CD4-positive, alpha-beta T cell treated with Interleukin-15 for 4 hours (primary cell): Measurements from ENCODE around the gene SLC4A8.

ENCODE experiments used
- DNase-seq: peaks from one replicate; pipeline ENCODE4 v3.0.0-alpha.2; 2020; ENCODE audit warnings: low spot score

The SLC4A8 gene

DNA sequence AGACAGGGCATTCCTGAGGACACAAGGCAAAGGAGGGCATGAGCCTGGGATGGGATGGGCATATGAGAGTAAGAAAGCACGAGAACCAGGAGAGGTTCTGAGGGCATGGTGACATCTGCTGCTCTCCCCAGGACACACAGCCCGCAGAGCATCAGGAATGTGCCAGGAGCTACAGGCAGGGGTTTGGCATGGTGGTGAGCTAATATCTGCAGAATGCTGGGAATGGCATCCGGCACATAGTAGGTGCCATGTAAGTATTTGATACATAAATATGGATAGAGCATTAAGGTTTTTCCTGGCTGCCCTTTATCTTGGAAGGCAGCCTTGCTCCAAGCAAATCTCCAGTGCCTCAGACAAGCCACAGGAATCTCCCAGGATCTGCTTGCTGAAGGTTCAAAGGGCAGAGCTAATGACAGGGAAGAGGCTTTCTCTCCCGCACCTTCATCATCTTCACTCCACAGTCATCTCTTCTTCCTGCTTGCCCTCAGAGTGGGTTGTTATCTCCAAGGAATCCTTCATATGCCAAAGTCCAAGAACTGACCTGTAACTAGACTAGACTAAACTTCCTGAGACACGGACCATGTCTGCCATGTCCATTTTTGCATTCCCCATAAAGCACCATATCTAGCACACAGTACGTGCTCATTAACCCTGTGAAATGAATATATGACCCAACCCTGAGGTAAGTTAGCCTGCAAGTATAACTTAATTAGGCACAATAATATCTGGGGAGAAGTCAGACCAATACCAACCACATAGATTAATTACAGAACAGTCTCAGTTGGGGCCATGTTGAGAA, 104.4 kb downstream of the SLC4A8 start:
- DNase-seq: no peak

DNA sequence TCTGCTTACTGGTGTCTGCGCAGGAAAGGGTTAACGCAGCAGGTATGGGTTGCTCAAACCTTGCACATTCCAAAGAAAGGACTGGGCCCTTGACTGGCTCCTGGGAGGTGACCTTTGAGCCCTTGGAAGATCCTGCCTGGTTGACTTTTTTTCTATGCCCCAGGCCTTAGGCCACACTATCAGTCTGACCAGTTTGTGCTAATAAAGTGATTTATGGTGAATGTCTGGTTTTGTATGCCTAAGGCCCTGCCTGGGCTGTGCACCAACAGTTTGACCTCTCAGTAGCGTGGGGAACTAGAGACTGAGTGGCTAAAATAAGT, 105.0 kb downstream of the SLC4A8 start:
- DNase-seq: no peak

DNA sequence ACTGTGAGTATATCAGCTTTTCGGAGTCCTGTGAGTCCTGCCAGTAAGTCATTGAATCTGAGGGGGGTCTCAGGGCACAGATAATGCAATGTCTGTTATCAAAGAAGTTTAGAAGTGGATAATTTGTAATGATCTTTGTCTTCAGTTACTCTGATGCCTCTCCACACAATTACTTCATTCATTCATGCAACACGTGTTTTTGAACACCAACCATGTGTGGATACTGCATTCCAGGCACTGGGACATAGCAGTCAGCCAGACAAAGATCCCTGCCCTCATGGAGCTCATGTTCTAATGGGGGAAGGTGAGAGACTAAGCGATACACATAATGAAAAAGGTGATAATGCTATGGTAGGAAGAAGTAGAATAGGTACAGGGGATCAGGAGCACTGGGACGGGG, 105.6 kb downstream of the SLC4A8 start:
- DNase-seq: no peak

DNA sequence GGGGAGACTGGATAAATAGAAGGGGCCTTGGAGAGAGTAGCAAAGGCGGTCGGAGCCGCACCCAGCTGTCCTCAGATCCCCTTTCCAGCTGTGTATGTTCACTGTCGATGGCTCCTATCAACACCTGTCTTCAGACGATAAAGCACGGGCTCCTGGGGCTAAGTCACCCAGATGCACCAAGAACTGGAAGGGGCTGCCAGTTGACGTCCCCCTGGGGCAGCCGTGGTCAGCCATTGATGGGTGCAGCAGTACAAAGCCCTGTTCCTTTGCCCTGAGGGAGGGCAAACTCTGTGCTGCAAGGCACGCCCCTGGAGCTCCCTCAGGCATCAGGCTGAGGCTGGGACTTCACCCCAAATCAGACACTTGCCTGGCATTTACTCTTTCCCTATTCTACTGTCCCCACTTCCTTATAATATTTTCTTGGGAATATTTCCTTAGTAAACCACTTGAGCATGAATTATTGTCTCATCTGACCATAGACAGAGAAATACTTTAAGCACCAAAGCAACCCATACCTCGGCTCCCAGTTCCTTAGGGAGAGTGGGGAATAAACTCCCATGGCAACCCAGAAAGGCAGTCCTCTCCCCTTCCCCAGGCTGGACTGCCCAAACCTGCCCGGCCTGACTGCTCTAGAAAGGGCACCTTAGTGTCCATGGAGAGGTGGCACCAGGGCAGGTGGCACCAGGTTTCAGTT, 106.8 kb downstream of the SLC4A8 start:
- no peak for DNase-seq

DNA sequence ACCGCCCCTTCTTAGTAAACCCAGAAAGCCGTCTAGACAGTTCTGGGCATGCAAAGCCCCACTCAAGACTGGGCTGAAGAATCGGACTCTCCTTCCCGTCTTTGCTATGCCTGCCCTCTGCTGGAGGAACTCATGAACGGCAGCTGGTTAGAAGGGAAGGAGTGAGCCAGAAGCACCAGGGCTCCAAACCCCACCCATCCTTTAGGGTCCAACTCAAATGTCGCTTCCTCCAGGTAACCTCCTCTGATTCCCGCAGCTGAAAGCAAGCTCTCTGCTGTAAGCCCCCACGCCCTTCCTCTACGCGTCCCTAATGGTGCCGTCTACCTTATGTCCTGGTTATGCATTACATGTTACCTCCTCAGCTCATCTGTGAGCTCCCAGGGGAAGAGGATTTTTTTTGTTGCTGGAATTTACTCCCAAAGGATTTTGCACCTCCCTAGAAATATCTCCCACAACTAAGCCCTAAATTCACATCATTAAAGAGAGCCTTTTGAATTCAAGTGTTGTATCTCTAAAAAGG, 107.4 kb downstream of the SLC4A8 start:
- peak; percentile 79 for DNase-seq

DNA sequence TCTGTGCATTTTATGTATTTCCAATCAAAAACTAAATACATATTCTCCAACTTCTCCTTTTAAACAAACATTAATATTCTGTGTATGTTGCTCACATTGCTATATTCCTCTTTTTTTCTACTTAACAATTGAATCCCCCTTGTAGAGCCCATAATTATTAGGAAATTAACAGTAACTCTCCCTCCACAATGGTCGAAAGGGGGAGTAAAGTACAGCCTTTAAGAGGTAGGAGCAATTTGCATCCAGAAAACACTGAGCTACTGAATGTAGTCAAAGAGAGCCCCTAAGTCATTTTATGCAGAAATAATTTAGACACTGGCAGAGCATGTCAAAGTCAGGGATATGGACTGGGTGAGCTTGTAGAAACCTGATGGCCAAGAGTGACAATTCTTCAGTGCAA, 109.2 kb downstream of the SLC4A8 start:
- no peak for DNase-seq

DNA sequence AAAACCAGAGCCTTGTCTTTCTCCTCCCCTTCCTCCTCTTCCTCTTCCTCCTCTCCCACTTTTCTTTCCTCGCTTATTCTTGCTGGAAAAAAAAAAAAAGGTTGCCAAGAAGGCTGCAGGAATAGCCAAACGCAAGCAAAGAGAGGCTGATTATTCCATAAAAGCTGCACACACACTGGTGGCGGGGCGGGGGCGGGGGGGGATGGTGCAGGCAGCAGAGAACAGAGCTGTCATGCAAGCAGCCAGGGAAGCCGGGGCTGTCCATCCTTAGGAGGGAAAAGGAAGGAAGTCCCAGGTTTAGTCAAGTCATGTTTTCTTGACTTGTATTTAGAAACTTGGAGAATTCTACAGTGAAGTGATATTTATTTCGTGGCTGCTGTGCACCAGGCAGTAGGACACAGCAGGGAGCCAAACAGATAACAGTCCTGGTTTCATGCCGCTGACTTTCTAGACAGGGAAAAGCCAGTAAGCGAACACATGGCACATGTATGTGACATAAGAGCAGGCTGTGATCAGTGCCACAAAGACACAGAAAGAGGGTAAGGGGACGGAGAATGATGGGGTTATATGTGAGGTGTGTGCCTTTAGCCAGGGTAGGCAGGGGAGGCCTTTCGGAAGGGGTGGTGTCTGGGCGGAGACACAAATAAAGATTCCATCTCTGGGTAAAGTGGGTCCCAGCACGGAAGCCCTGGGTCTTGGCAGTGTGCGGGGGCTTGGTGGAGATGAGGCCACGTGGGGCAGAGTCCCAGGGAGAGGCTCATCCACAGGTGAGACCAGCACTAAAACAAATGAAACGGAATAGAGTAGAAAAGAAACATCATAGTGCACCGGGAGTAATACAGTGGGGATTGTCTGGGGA, 109.8 kb downstream of the SLC4A8 start:
- DNase-seq: no peak

DNA sequence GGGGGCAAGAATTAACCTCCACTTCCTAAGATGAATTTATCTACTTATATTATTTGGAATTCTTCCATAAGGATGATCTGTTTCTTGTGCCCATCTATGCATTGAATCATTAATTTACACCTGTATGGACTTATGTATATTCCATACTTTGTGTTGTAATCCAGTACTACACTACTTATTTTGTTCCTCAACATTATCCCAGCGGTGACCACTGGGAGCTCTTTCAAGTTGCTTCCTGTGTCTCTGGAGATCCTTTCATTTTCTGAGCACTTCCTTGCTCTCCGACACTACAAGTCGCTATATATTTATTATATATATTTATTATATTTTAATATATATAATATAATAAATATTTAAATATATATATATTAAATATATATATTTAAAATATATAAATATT, 111.5 kb downstream of the SLC4A8 start:
- no peak for DNase-seq

DNA sequence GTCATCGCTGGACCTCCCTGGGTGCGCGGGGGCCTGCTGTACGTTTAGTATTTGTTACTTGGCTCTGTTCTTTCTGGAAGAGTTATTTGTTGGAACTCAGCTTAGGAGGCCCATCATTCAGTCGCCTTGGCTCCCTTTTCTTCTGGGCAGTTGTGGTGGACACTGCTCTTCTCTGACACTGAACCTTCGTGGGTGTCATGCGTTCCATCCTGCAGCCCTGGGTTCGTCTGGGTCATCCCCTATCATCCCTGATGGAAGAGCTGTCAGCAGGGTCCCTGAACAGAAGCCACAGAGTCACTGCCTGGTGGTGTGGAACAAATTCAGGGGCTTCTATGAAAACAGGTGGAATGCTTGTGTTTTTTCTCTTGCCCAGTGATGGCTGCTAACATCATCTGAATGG, 113.5 kb downstream of the SLC4A8 start:
- no peak for DNase-seq

DNA sequence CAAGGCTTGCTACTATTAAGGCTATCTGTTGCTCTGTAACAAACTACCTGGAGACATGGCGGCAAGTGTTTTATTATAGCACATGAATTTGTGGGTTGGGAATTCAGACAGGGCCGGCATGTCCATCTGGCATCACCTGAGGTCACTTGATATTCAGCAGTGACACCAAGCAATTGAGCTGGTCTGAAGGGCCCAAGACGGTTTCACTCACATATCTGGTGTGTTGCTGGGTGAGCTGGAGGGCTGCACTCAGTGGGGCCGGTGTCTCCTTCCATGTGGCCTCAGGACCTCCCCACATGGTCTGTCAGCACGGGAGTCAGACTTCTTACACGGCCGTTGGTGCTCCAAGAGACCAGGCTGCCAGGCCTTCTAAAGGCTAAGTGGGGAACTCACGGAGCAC, 114.0 kb downstream of the SLC4A8 start:
- DNase-seq: no peak

DNA sequence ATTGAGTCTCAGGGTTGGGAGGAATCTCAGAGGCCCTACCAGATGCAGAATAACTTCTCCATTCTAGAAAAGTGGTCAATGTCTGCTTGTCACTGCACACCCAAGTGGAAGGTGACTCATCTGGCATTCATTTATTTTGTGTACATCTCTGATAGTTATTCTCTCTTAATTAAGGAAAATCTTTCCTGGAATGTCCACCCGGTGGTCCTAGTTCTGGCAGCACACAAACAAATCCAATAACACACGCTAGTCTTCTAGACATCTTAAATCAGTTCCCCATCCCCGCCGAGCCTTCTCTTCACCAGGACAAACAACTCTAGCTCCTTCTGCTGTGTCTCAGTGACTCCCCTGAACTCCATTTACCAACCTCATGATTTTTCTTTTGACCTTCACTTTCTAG, 116.4 kb downstream of the SLC4A8 start:
- no peak for DNase-seq

DNA sequence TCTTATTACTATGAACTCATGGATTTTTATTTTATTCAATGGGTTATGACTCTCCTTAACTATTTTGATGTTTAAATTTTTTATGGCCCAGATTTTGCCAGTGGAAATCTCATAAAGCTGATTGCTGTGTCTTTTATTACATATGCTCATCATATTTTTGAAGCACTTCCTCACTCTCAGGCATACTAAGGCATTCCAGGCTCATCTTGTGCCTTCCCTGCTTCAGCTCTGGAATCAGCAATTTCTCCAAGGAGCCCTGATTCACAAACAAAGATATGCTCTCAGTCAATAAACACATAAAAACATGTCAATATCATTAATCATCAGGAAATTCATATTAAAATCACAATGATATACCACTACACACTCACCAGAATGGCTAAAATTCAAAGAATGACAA, 121.5 kb downstream of the SLC4A8 start:
- DNase-seq: no peak

DNA sequence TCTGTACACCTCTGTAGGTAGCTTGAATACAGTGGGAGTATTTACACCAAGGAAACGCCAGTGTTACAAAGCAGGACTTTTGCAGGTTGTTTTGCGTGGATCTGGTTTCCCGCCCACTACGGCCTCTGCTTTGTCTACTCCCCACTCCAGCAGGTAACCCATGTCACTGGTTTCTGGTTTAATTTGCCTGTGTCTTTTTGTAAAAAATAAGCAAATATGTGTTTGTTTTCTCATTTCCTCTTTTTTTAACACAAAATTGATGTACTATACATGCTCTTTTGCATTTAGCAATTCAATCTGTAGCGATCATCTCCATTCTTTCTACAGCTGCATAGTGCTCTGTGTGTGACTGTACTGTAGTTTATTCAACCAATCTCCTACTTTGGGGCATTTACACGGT, 123.0 kb downstream of the SLC4A8 start:
- no peak for DNase-seq

DNA sequence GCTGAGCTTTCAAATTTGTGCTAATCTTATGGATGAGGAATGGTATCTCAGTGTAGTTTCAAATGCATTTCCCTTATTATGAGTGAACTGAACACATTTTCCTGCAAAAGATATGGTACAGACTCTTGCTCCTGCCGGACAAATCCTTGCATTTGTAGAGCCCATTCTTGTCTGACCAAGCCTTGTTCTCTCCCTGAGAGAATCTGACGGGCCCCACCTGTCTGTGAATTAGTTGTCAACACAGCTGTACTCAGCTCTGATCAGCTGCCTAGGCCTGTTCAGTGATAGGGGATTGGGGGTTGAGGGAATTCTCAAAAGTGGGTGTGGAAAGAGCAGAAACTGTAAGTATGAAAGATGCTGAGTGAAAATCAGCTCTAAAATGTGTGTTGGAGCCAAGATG, 123.6 kb downstream of the SLC4A8 start:
- DNase-seq: no peak

DNA sequence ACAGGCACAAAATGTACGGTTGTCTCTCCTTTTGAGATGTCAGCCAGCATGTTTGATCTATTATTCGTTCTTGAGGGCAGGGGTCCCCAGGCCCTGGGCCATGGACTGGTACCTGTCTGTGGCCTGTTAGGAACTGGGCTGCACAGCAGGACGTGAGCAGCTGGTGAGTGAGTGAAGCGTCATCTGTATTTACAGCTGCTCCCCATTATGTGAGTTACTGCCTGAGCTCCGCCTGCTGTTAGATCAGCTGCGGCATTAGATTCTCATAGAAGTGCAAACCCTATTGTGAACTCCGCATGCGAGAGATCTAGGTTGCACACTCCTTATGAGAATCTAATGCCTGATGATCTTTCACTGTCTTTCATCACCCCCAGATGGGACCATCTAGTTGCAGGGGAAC, 125.0 kb downstream of the SLC4A8 start:
- DNase-seq: no peak
